ENCODE results near the gene SLC11A1.

DNA sequence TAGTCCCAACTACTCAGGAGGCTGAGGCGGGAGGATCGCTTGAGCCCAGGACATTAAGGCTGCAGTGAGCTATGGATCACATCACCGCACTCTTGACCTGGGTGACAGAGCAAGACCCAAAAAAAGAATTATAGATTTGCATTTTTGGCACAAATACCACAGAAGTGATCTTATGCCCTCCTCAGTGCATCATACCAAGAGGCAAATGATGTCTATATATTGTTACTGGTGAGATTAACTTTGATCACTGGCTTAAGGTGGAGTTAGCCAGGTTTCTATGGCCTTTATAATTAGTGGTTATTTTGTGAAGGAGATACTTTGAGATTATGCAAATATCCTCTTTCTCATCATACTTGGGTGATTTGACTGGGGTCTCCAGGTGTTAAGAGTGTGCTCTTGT is 47.5 kb upstream of the SLC11A1 start:
- TF ChIP-seq POLR2A (IDR thresholded peaks at IDR 0.05; ENCODE audit: low read depth, low read length) (no peak), POLR2AphosphoS5 (IDR thresholded peaks at IDR 0.05; ENCODE audit: low read depth, low read length) (no peak), TAF1 (IDR thresholded peaks at IDR 0.05; ENCODE audit: borderline replicate concordance, low read depth, low read length) (no peak)
